GM13976 (cell line): Measurements from ENCODE around the gene VDR.
"Not testable (repeated sequence)": the region's sequence is repeated elsewhere in the genome, so short reads cannot be mapped to it uniquely, and the experiment has no call there.

ENCODE experiments used
- DNase-seq: peaks from one replicate; pipeline ENCODE4 v3.0.0; 2012; ENCODE audit warnings: low spot score
- CTCF ChIP-seq: IDR thresholded peaks from 2 replicates; pipeline ENCODE4 v1.5.1; 2012; ENCODE audit warnings: borderline replicate concordance, mild to moderate bottlenecking; ENCODE audit not compliant: insufficient read depth; ENCODE audit errors: extremely low read depth, missing control alignments, control extremely low read depth
- in situ Hi-C: fragments of 300-500 bp; cut with MboI; formaldehyde crosslinking; loops from one replicate; pipeline ENCODE4 v1.12.0; 2022; ENCODE audit warnings: low sequenced_read_pairs, mixed read lengths, inconsistent platforms; ENCODE audit not compliant: unreplicated experiment

VDR gene

GRCh38 chr12:47846294-47846996, 58.3 kb downstream of the VDR start:
- TF ChIP-seq CTCF = no peak
- in situ Hi-C loops = no loop called here
- DNase-seq = no peak

GRCh38 chr12:47845081-47845480, 59.7 kb downstream of the VDR start:
- no peak for DNase-seq
- in situ Hi-C loops = no loop called here
- TF ChIP-seq CTCF = no peak

- in situ Hi-C loops = no loop called here
- no peak for DNase-seq
- no peak for TF ChIP-seq CTCF
These were observed 60.4 kb downstream of the VDR start for GRCh38 chr12:47844264-47845019.

GRCh38 chr12:47843226-47843980, 61.4 kb downstream of the VDR start:
- TF ChIP-seq CTCF = no peak
- DNase-seq = no peak
- in situ Hi-C loops = no loop called here

GRCh38 chr12:47842543-47842942, 62.3 kb downstream of the VDR start:
- DNase-seq, in situ Hi-C loops: not testable (repeated sequence)

- in situ Hi-C loops = no loop called here
- TF ChIP-seq CTCF = no peak
- no peak for DNase-seq
These were observed 62.9 kb downstream of the VDR start for GRCh38 chr12:47841910-47842309.
